Calu3 (cell line): ENCODE measurements around the gene TDRD3. TPM values are rescaled to one million over a fixed set of nuclear protein-coding genes. Genes with fewer than 3 reads are reported as not detected.
A peak's percentile ranks its signal among the peaks of the same experiment; 100 is the strongest.

ENCODE experiments used
- BruUV-seq: library from RNA; stranded (reverse); fragments of 400-500 nt; replicated peaks from 2 replicates; lab custom pipeline; 2021; lab: Mats Ljungman, UMichigan
- CTCF ChIA-PET: fragments of 300-600 bp; sonication (Branson Sonifier 250); formaldehyde crosslinking; loops from one replicate; lab custom pipeline; 2022; ENCODE audit warnings: antibody characterized with exemption; lab: Charles Lee
- DNase-seq: peaks from one replicate; pipeline ENCODE4 v3.0.0; 2022
- H3K27ac Mint-ChIP-seq: one replicate; pipeline ENCODE4 v1.8.0; 2022; ENCODE audit warnings: mixed read lengths; ENCODE audit not compliant: unreplicated experiment
- H3K27me3 Mint-ChIP-seq: one replicate; pipeline ENCODE4 v1.8.0; 2022; ENCODE audit warnings: mixed read lengths; ENCODE audit not compliant: unreplicated experiment
- H3K36me3 Mint-ChIP-seq: one replicate; pipeline ENCODE4 v1.8.0; 2022; ENCODE audit warnings: mild to moderate bottlenecking, moderate library complexity, mixed read lengths; ENCODE audit not compliant: insufficient read depth, unreplicated experiment
- H3K4me1 Mint-ChIP-seq: one replicate; pipeline ENCODE4 v1.8.0; 2022; ENCODE audit warnings: mild to moderate bottlenecking, low read depth, mixed read lengths; ENCODE audit not compliant: unreplicated experiment
- H3K4me3 Mint-ChIP-seq: one replicate; pipeline ENCODE4 v1.8.0; 2022; ENCODE audit warnings: mild to moderate bottlenecking, low read depth, moderate library complexity, mixed read lengths; ENCODE audit not compliant: unreplicated experiment
- H3K9me3 Mint-ChIP-seq: one replicate; pipeline ENCODE4 v1.8.0; 2022; ENCODE audit warnings: low read depth, mixed read lengths; ENCODE audit not compliant: unreplicated experiment
- CTCF ChIP-seq: fragments of 200-600 bp; IDR thresholded peaks from one replicate; pipeline ENCODE4 v1.8.0; 2022; ENCODE audit warnings: antibody characterized with exemption; ENCODE audit not compliant: unreplicated experiment
- intact Hi-C: fragments of 100-400 bp; cut with micrococcal nuclease; formaldehyde crosslinking; loops from one replicate; pipeline ENCODE4 v1.10.0; 2022; ENCODE audit not compliant: unreplicated experiment
- total RNA-seq: library from RNA; stranded (reverse); gene quantifications from 2 replicates; pipeline ENCODE4 v1.2.3, GENCODE V29; 2022

TDRD3 gene
- total RNA-seq, 1 experiment from 2014 or later, result 5.6 TPM

GRCh38 chr13:60427285-60427684, 30.3 kb downstream of the TDRD3 start:
- DNase-seq, result no peak
- BruUV-seq, result no TSS peak
- Mint-ChIP-seq H3K27me3 (no peaks in the 10 kb centered on the region), H3K9me3 (no peaks in the 10 kb centered on the region), H3K4me1 (no peaks in the 10 kb centered on the region), H3K36me3 (no peaks in the 10 kb centered on the region), H3K4me3 (no peak overlapping the region), H3K27ac (no peak overlapping the region)
- CTCF ChIA-PET, result no interaction called here
- intact Hi-C loops, result no loop called here
- TF ChIP-seq CTCF, result no peak

- Mint-ChIP-seq H3K36me3 (no peaks in the 10 kb centered on the region), H3K27me3 (no peaks in the 10 kb centered on the region), H3K27ac (no peak overlapping the region), H3K4me3 (no peak overlapping the region), H3K4me1 (no peaks in the 10 kb centered on the region), H3K9me3 (no peaks in the 10 kb centered on the region)
- CTCF ChIA-PET, result no interaction called here
- peak; percentile 0 for DNase-seq
- no peak for TF ChIP-seq CTCF
- intact Hi-C loops, result loop anchor here (2.0 kb wide), 1 partner anchor 750 kb away; no protein-coding TSS in a partner anchor
- BruUV-seq, result no TSS peak
Measured at GRCh38 chr13:60431108-60431700, 34.2 kb downstream of the TDRD3 start.

GRCh38 chr13:60433505-60433904, 36.5 kb downstream of the TDRD3 start:
- intact Hi-C loops, result no loop called here
- no peak overlapping the region for H3K4me3 Mint-ChIP-seq
- no peaks in the 10 kb centered on the region for H3K36me3 Mint-ChIP-seq
- no peak overlapping the region for H3K27ac Mint-ChIP-seq
- no peaks in the 10 kb centered on the region for H3K4me1 Mint-ChIP-seq
- no peaks in the 10 kb centered on the region for H3K9me3 Mint-ChIP-seq
- CTCF ChIA-PET, result no interaction called here
- no peaks in the 10 kb centered on the region for H3K27me3 Mint-ChIP-seq
- BruUV-seq, result no TSS peak
- no peak for TF ChIP-seq CTCF
- no peak for DNase-seq

- H3K4me3 Mint-ChIP-seq, result no peak overlapping the region
- no peaks in the 10 kb centered on the region for H3K9me3 Mint-ChIP-seq
- intact Hi-C loops, result no loop called here
- no peaks in the 10 kb centered on the region for H3K4me1 Mint-ChIP-seq
- H3K27ac Mint-ChIP-seq, result no peak overlapping the region
- DNase-seq, result no peak
- BruUV-seq, result no TSS peak
- CTCF ChIA-PET, result no interaction called here
- no peak for TF ChIP-seq CTCF
- no peaks in the 10 kb centered on the region for H3K36me3 Mint-ChIP-seq
- H3K27me3 Mint-ChIP-seq, result no peaks in the 10 kb centered on the region
Measured at GRCh38 chr13:60435762-60436374, 38.8 kb downstream of the TDRD3 start.
